ENCODE data around the gene IFNE. TPM values are rescaled to one million over a fixed set of nuclear protein-coding genes. Genes with fewer than 3 reads are reported as not detected.

Gene IFNE
- total and polyA plus RNA-seq, 7 experiments from 2014 or later, result 0.46 to 0.76 TPM; not detected in 5

GRCh38 chr9:21513431-21513830 is 31.3 kb upstream of the IFNE start:
- Mint-ChIP-seq H3K4me3 (no peak overlapping the region), H3K4me1 (peaks cover 0 to 5% (median 0%) of the 10 kb centered on the region in 7 donors), H3K27me3 (no peaks in the 10 kb centered on the region), H3K36me3 (peaks cover 0 to 5% (median 0%) of the 10 kb centered on the region in 5 donors), H3K27ac (no peak overlapping the region), H3K9me3 (peaks cover 0 to 3% (median 0%) of the 10 kb centered on the region in 11 donors)
- Histone ChIP-seq H3K27me3 (ENCODE audit: control insufficient read depth in 2 of 2, insufficient read depth in 2 of 2, low read length in 2 of 2) (no peaks in the 10 kb centered on the region), H3K4me3 (ENCODE audit: low read length) (no peak overlapping the region), H3K27ac (ENCODE audit: low read depth, low read length) (no peak overlapping the region), H3K4me1 (ENCODE audit: control insufficient read depth in 2 of 2, insufficient read depth in 2 of 2, low read length in 2 of 2) (no peaks in the 10 kb centered on the region), H3K36me3 (ENCODE audit: control insufficient read depth in 2 of 3, insufficient read depth in 3 of 3, low read length in 3 of 3) (no peaks in the 10 kb centered on the region), H3K9me3 (ENCODE audit: control insufficient read depth in 2 of 3, low read length in 3 of 3) (no peaks in the 10 kb centered on the region)
- no peak for DNase-seq
- ChIA-PET POLR2A (no interaction called here), CTCF (no interaction called here)
- ATAC-seq, result no peak
- intact Hi-C loops (cut with micrococcal nuclease), result no loop called here

- no peak overlapping the region for H3K4me3 ChIP-seq (ENCODE audit: low read length)
- Mint-ChIP-seq H3K9me3 (peaks cover 0 to 2% (median 0%) of the 10 kb centered on the region in 11 donors), H3K36me3 (peaks cover 0 to 5% (median 0%) of the 10 kb centered on the region in 5 donors), H3K4me3 (no peak overlapping the region), H3K27me3 (peaks cover 0 to 4% (median 0%) of the 10 kb centered on the region in 5 donors), H3K4me1 (peaks cover 0 to 14% (median 4%) of the 10 kb centered on the region in 7 donors), H3K27ac (no peak overlapping the region)
- intact Hi-C loops (cut with micrococcal nuclease), result no loop called here
- ATAC-seq (no peak), DNase-seq (no peak)
- H3K4me1 ChIP-seq (ENCODE audit: control insufficient read depth in 2 of 2, insufficient read depth in 2 of 2, low read length in 2 of 2), result peaks cover 8 to 10% of the 10 kb centered on the region in 2 donors
- H3K27me3 ChIP-seq (ENCODE audit: control insufficient read depth in 2 of 2, insufficient read depth in 2 of 2, low read length in 2 of 2), result no peaks in the 10 kb centered on the region
- no peak overlapping the region for H3K27ac ChIP-seq (ENCODE audit: low read depth, low read length)
- no peaks in the 10 kb centered on the region for H3K9me3 ChIP-seq (ENCODE audit: control insufficient read depth in 2 of 3, low read length in 3 of 3)
- POLR2A ChIA-PET, result no interaction called here
- no peaks in the 10 kb centered on the region for H3K36me3 ChIP-seq (ENCODE audit: control insufficient read depth in 2 of 3, insufficient read depth in 3 of 3, low read length in 3 of 3)
- CTCF ChIA-PET, result no interaction called here
Observed at GRCh38 chr9:21510806-21511205, 28.7 kb upstream of the IFNE start.

GRCh38 chr9:21507483-21507790 is 25.3 kb upstream of the IFNE start:
- CTCF ChIA-PET, result no interaction called here
- peaks cover 15 to 33% of the 10 kb centered on the region in 2 donors for H3K4me1 ChIP-seq (ENCODE audit: control insufficient read depth in 2 of 2, insufficient read depth in 2 of 2, low read length in 2 of 2)
- no peaks in the 10 kb centered on the region for H3K36me3 ChIP-seq (ENCODE audit: control insufficient read depth in 2 of 3, insufficient read depth in 3 of 3, low read length in 3 of 3)
- peaks cover 0 to 2% (median 0%) of the 10 kb centered on the region in 11 donors for H3K9me3 Mint-ChIP-seq
- H3K27ac ChIP-seq (ENCODE audit: low read depth, low read length), result no peak overlapping the region
- no peak overlapping the region for H3K4me3 Mint-ChIP-seq
- no peaks in the 10 kb centered on the region for H3K27me3 ChIP-seq (ENCODE audit: control insufficient read depth in 2 of 2, insufficient read depth in 2 of 2, low read length in 2 of 2)
- peaks cover 0 to 5% (median 0%) of the 10 kb centered on the region in 5 donors for H3K36me3 Mint-ChIP-seq
- intact Hi-C loops (cut with micrococcal nuclease), result no loop called here
- H3K4me3 ChIP-seq (ENCODE audit: low read length), result no peak overlapping the region
- H3K27ac Mint-ChIP-seq, result no peak overlapping the region
- no peaks in the 10 kb centered on the region for H3K9me3 ChIP-seq (ENCODE audit: control insufficient read depth in 2 of 3, low read length in 3 of 3)
- H3K27me3 Mint-ChIP-seq, result peaks cover 0 to 4% (median 0%) of the 10 kb centered on the region in 5 donors
- peaks cover 0 to 15% (median 5%) of the 10 kb centered on the region in 7 donors for H3K4me1 Mint-ChIP-seq
- no peak for DNase-seq
- ATAC-seq, result no peak
- POLR2A ChIA-PET, result no interaction called here

- Mint-ChIP-seq H3K27me3 (peaks cover 0 to 4% (median 0%) of the 10 kb centered on the region in 5 donors), H3K4me1 (peaks cover 0 to 15% (median 5%) of the 10 kb centered on the region in 7 donors), H3K27ac (no peak overlapping the region), H3K9me3 (peaks cover 0 to 2% (median 0%) of the 10 kb centered on the region in 11 donors), H3K36me3 (peaks cover 0 to 4% (median 0%) of the 10 kb centered on the region in 5 donors), H3K4me3 (peak overlapping the region in 2 of 10 donors; percentile 4 to 43)
- DNase-seq, result no peak
- no peak overlapping the region for H3K4me3 ChIP-seq (ENCODE audit: low read length)
- H3K27ac ChIP-seq (ENCODE audit: low read depth, low read length), result no peak overlapping the region
- no peak for ATAC-seq
- POLR2A ChIA-PET, result no interaction called here
- H3K27me3 ChIP-seq (ENCODE audit: control insufficient read depth in 2 of 2, insufficient read depth in 2 of 2, low read length in 2 of 2), result no peaks in the 10 kb centered on the region
- CTCF ChIA-PET, result no interaction called here
- H3K36me3 ChIP-seq (ENCODE audit: control insufficient read depth in 2 of 3, insufficient read depth in 3 of 3, low read length in 3 of 3), result no peaks in the 10 kb centered on the region
- intact Hi-C loops (cut with micrococcal nuclease), result no loop called here
- no peaks in the 10 kb centered on the region for H3K9me3 ChIP-seq (ENCODE audit: control insufficient read depth in 2 of 3, low read length in 3 of 3)
- H3K4me1 ChIP-seq (ENCODE audit: control insufficient read depth in 2 of 2, insufficient read depth in 2 of 2, low read length in 2 of 2), result peaks cover 15 to 33% of the 10 kb centered on the region in 2 donors
Observed at GRCh38 chr9:21506626-21507482, 24.7 kb upstream of the IFNE start.

- Histone ChIP-seq H3K36me3 (ENCODE audit: control insufficient read depth in 2 of 3, insufficient read depth in 3 of 3, low read length in 3 of 3) (no peaks in the 10 kb centered on the region), H3K4me1 (ENCODE audit: control insufficient read depth in 2 of 2, insufficient read depth in 2 of 2, low read length in 2 of 2) (peaks cover 15 to 33% of the 10 kb centered on the region in 2 donors), H3K27ac (ENCODE audit: low read depth, low read length) (no peak overlapping the region), H3K4me3 (ENCODE audit: low read length) (no peak overlapping the region), H3K27me3 (ENCODE audit: control insufficient read depth in 2 of 2, insufficient read depth in 2 of 2, low read length in 2 of 2) (no peaks in the 10 kb centered on the region), H3K9me3 (ENCODE audit: control insufficient read depth in 2 of 3, low read length in 3 of 3) (no peaks in the 10 kb centered on the region)
- ATAC-seq (no peak), DNase-seq (no peak)
- Mint-ChIP-seq H3K4me3 (peak overlapping the region in 5 of 10 donors; percentile 2 to 64 (median 23)), H3K4me1 (peaks cover 0 to 15% (median 4%) of the 10 kb centered on the region in 7 donors), H3K27ac (peak overlapping the region in 1 of 9 donors; percentile 37), H3K9me3 (peaks cover 0 to 1% (median 0%) of the 10 kb centered on the region in 11 donors), H3K36me3 (no peaks in the 10 kb centered on the region), H3K27me3 (peaks cover 0 to 4% (median 0%) of the 10 kb centered on the region in 5 donors)
- CTCF ChIA-PET, result interaction anchor here (0.7 kb wide), 1 partner anchor 1427 kb away, joined by 4 read pairs; no protein-coding TSS in a partner anchor
- POLR2A ChIA-PET, result no interaction called here
- intact Hi-C loops (cut with micrococcal nuclease), result no loop called here
Observed at GRCh38 chr9:21505425-21506179, 23.5 kb upstream of the IFNE start.

- CTCF ChIA-PET, result interaction anchor here (0.7 kb wide), 1 partner anchor 216 kb away, joined by 4 read pairs; no protein-coding TSS in a partner anchor
- H3K4me1 Mint-ChIP-seq, result peaks cover 0 to 15% (median 4%) of the 10 kb centered on the region in 7 donors
- H3K9me3 ChIP-seq (ENCODE audit: control insufficient read depth in 2 of 3, low read length in 3 of 3), result no peaks in the 10 kb centered on the region
- H3K36me3 ChIP-seq (ENCODE audit: control insufficient read depth in 2 of 3, insufficient read depth in 3 of 3, low read length in 3 of 3), result no peaks in the 10 kb centered on the region
- H3K27ac Mint-ChIP-seq, result no peak overlapping the region
- H3K4me3 Mint-ChIP-seq, result no peak overlapping the region
- peaks cover 0 to 4% (median 0%) of the 10 kb centered on the region in 5 donors for H3K27me3 Mint-ChIP-seq
- H3K36me3 Mint-ChIP-seq, result no peaks in the 10 kb centered on the region
- no peak for ATAC-seq
- DNase-seq, result no peak
- H3K4me1 ChIP-seq (ENCODE audit: control insufficient read depth in 2 of 2, insufficient read depth in 2 of 2, low read length in 2 of 2), result peaks cover 15 to 33% of the 10 kb centered on the region in 2 donors
- H3K27ac ChIP-seq (ENCODE audit: low read depth, low read length), result no peak overlapping the region
- H3K27me3 ChIP-seq (ENCODE audit: control insufficient read depth in 2 of 2, insufficient read depth in 2 of 2, low read length in 2 of 2), result no peaks in the 10 kb centered on the region
- POLR2A ChIA-PET, result no interaction called here
- no peak overlapping the region for H3K4me3 ChIP-seq (ENCODE audit: low read length)
- intact Hi-C loops (cut with micrococcal nuclease), result no loop called here
- H3K9me3 Mint-ChIP-seq, result peaks cover 0 to 1% (median 0%) of the 10 kb centered on the region in 11 donors
Observed at GRCh38 chr9:21504894-21505293, 22.8 kb upstream of the IFNE start.
